ENCODE measurements around the gene WDR35.
A peak's percentile ranks its signal among the peaks of the same experiment; 100 is the strongest.
"Not testable (repeated sequence)": the region's sequence is repeated elsewhere in the genome, so short reads cannot be mapped to it uniquely, and the experiment has no call there.

The WDR35 gene

DNA sequence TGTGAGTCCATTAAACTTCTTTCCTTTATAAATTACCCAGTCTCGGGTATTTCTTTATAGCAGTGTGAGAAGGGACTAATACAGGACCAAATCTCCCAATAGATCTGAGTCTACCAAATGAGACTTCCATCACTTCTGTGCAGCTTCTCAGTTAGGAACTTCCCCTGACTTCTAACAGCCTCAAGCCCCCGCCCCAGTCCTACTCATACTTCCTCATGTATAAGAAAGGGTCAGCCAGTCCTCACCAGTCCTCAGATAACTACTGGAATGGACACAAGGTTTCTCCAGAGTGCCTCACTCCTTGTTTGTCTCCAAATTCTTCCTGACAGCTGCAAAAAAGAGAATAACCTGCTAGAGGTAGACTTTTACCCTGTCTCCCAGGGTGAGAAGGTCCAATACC, 107.6 kb downstream of the WDR35 start:
- in situ Hi-C loops (cut with HindIII; ENCODE audit: low pct_ligation_motif_present, low pct_unique_long_range_greater_than_20kb, low sequenced_read_pairs) = no loop called here
- no peak for DNase-seq

DNA sequence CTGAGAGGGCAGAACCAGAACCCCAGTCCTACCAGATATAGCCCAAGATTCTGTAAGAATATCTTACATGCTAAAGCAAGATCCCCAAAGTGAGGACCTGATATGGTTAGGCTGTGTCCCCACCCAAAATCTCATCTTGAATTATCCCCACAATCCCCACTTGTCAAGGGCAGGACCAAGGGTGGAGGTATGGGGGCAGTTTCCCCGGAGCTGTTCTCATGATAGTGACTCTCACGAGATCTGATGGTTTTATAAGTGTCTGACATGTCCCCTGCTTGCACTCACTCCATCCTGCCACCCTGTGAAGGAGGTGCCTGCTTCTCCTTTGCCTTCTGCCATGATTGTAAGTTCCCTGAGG, 108.0 kb downstream of the WDR35 start:
- DNase-seq = no peak
- in situ Hi-C loops (cut with HindIII; ENCODE audit: low pct_ligation_motif_present, low pct_unique_long_range_greater_than_20kb, low sequenced_read_pairs) = no loop called here

- no peak for DNase-seq
- in situ Hi-C loops (cut with HindIII; ENCODE audit: low pct_ligation_motif_present, low pct_unique_long_range_greater_than_20kb, low sequenced_read_pairs) = no loop called here
Measured at GRCh38 chr2:19881221-19881907, 108.5 kb downstream of the WDR35 start.

DNA sequence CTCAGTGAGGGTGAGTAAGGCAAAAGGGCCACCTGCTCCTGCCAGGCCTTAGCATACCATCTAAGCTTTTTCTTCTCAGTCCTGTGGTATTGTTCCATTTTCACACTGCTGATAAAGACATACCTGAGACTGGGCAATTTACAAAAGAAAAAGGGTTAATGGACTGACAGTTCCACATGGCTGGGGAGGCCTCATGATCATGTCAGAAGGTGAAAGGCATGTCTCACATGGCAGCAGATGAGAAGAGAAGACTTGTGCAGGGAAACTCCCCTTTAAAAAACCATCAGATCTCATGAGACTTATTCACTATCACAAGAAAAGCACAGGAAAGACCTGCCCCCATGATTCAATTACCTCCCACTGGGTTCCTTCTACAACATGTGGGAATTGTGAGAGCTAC, 109.7 kb downstream of the WDR35 start:
- DNase-seq; in situ Hi-C loops (cut with HindIII; ENCODE audit: low pct_ligation_motif_present, low pct_unique_long_range_greater_than_20kb, low sequenced_read_pairs): not testable (repeated sequence)

- no peak for DNase-seq
- in situ Hi-C loops (cut with HindIII; ENCODE audit: low pct_ligation_motif_present, low pct_unique_long_range_greater_than_20kb, low sequenced_read_pairs) = no loop called here
Measured at GRCh38 chr2:19879120-19879519, 110.8 kb downstream of the WDR35 start.

- in situ Hi-C loops (cut with HindIII; ENCODE audit: low pct_ligation_motif_present, low pct_unique_long_range_greater_than_20kb, low sequenced_read_pairs) = no loop called here
- DNase-seq = no peak
Measured at GRCh38 chr2:19878268-19879046, 111.4 kb downstream of the WDR35 start.

- DNase-seq = no peak
- in situ Hi-C loops (cut with HindIII; ENCODE audit: low pct_ligation_motif_present, low pct_unique_long_range_greater_than_20kb, low sequenced_read_pairs) = no loop called here
Measured at GRCh38 chr2:19876751-19877150, 113.2 kb downstream of the WDR35 start.

DNA sequence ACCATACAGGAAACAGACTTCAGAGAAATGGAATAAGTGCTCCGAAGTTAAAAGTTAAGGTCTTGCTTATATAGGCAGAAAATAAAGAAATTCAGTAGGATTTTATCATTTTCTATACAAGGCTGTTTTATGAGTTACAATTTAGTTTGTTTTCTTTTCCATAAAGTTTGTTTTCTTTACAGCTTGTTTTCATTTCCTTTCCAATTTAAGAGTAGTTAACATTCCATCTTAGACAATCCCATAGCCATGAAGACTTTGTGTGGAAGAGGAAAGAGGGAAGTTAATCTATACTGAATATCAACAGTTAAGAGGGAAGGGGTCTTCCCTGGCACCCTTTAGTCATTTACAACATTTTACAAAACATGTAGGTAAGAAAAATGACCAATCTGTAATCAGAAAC, 114.6 kb downstream of the WDR35 start:
- in situ Hi-C loops (cut with HindIII; ENCODE audit: low pct_ligation_motif_present, low pct_unique_long_range_greater_than_20kb, low sequenced_read_pairs) = no loop called here
- no peak for DNase-seq

DNA sequence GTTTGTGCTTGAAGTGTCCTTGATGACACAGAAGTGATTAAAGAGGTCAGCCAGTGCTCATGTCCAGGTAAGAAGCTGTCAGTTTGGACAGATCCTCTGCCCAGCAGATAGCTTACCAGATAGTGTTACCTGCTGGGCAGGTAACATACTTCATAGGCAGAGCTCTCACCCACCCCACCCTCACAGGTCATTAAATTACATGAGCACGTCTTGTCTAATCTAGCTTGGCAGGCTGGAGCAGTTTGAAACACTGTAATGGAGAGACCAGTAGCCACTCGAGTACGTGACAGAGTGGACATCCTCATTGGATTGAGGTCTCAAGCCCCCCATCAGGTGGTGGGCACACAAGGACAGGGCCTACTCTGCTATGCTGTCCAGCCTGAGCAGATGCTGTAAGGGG, 115.2 kb downstream of the WDR35 start:
- in situ Hi-C loops (cut with HindIII; ENCODE audit: low pct_ligation_motif_present, low pct_unique_long_range_greater_than_20kb, low sequenced_read_pairs) = loop anchor here (25.0 kb wide), 1 partner anchor 512 kb away; the partner anchor contains the start of gene OSR1
- no peak for DNase-seq

- DNase-seq = no peak
- in situ Hi-C loops (cut with HindIII; ENCODE audit: low pct_ligation_motif_present, low pct_unique_long_range_greater_than_20kb, low sequenced_read_pairs) = loop anchor here (25.0 kb wide), 1 partner anchor 511 kb away; the partner anchor contains the start of gene OSR1
Measured at GRCh38 chr2:19873014-19873413, 116.9 kb downstream of the WDR35 start.

DNA sequence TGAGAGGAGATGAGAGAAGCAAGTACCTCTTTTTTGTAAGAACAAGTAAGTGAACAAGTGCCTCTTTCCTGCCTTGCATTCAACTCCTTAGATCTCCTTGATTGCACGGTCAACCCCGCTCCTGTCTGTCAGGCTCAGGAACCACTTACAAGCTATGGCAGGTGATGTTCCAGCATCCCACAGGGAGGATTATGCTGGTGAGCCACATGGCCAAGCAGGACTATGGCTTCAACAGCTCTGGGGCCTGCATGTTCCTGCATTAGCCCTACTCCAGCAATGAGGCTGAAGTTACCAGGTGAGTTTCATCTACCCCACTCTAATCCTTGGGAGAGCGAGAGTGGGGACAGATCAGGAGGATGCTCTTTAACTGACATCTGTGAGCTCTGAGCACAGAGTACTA, 117.6 kb downstream of the WDR35 start:
- no peak for DNase-seq
- in situ Hi-C loops (cut with HindIII; ENCODE audit: low pct_ligation_motif_present, low pct_unique_long_range_greater_than_20kb, low sequenced_read_pairs) = loop anchor here (25.0 kb wide), 1 partner anchor 510 kb away; the partner anchor contains the start of gene OSR1

- in situ Hi-C loops (cut with HindIII; ENCODE audit: low pct_ligation_motif_present, low pct_unique_long_range_greater_than_20kb, low sequenced_read_pairs) = loop anchor here (25.0 kb wide), 1 partner anchor 510 kb away; the partner anchor contains the start of gene OSR1
- DNase-seq = no peak
Measured at GRCh38 chr2:19871836-19872235, 118.1 kb downstream of the WDR35 start.

DNA sequence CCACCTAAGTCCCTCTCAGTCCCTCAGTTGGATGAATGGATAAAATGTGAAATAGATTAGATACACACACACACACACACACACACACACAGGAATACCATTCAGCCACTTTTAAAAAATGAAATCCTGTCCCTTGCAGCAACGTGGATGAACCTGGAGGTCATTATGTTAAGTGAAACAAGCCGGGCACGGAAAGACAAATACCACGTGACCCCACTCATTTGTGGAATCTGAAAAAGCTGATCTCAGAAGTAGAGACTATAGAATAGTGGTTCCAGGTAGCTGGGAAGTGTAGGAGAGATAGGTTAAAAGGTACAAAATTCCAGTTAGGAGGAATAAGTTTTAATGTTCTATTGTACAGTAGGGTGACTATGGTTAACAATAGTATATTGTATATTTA, 119.1 kb downstream of the WDR35 start:
- no peak for DNase-seq
- in situ Hi-C loops (cut with HindIII; ENCODE audit: low pct_ligation_motif_present, low pct_unique_long_range_greater_than_20kb, low sequenced_read_pairs) = loop anchor here (25.0 kb wide), 1 partner anchor 508 kb away; the partner anchor contains the start of gene OSR1

DNA sequence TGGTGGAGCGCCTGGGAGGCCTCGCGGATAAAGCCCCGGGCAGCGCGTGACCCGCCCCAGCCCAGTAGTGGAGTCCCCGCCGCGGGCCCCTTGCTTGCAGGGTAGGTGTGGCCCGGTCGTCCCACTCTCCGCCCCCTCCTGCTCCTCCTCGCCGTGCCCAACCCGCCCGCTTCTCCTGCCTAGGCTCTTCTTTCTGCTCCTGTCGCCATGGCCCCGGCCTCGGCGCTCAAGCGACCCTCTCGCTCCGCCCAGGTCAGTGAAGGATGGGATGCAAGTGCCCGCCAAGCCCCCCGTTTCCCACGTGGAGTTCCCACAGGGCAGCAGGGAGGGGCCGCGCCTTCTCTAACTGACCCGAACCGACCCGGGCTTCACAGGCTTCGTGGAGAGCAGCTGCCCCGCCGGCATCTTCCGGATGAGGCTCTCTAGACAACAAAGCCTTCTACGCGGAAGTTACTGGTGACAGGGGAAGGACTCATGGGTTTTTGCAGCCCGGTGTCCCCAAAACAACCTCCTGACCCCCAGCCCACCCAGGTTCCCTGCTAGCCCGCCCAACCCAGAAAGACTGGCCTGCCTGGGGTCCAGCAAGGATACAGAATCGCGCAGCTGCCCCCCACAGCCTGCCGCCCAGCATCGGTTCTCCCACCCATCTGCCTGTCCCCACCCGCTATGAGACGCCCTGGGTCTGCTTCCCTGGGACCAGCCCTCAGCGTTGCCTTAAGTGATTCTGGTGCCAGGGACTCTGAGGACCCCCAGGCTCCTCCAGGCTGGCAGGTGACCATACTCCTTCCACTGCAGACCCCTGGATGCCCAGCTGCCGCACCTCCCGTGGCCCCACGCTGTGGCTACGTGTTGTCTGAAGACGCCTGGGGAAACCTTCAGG, 121.0 kb downstream of the WDR35 start:
- no peak for DNase-seq
- in situ Hi-C loops (cut with HindIII; ENCODE audit: low pct_ligation_motif_present, low pct_unique_long_range_greater_than_20kb, low sequenced_read_pairs) = loop anchor here (25.0 kb wide), 1 partner anchor 507 kb away; the partner anchor contains the start of gene OSR1

DNA sequence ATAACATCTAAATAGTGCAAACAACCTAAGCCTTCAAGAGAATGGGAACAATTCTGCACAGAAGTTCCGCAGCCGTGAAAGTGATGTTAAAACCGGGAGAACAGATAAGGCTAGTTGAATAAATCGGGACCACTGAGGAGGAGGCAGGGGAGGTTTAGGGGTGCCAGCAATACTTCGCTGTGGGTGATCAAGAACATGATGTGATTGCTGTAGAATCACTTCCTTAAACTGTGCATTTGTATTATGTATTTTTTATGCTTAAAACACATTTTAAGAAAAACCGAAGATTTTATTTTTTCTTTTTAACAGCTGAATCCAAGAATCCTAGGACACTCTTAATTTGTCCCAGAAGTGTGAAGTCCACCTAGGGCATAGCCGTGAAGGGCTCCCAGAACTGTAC, 121.7 kb downstream of the WDR35 start:
- in situ Hi-C loops (cut with HindIII; ENCODE audit: low pct_ligation_motif_present, low pct_unique_long_range_greater_than_20kb, low sequenced_read_pairs) = loop anchor here (25.0 kb wide), 1 partner anchor 506 kb away; the partner anchor contains the start of gene OSR1
- no peak for DNase-seq

DNA sequence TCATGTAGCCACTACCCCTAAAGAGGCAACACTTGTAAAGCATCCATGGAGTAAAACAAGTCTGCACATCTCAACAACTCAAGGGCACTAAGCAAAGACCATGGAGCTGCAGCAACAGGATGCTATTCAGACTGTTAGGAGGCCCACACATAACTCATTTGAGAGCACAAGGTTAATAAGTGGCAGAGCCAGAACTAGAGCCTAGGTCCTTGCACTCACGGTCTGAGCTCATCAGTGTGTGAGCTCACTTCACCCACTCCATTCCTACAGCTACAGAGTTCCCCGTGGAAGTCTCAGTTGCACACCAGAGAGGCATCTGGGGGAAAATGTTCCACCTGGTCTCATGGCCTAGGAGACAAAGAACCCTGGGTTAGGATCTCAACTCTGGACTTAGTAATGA, 123.1 kb downstream of the WDR35 start:
- in situ Hi-C loops (cut with HindIII; ENCODE audit: low pct_ligation_motif_present, low pct_unique_long_range_greater_than_20kb, low sequenced_read_pairs) = loop anchor here (25.0 kb wide), 1 partner anchor 504 kb away; the partner anchor contains the start of gene OSR1
- peak; percentile 59 for DNase-seq

- peak; percentile 9 for DNase-seq
- in situ Hi-C loops (cut with HindIII; ENCODE audit: low pct_ligation_motif_present, low pct_unique_long_range_greater_than_20kb, low sequenced_read_pairs) = loop anchor here (25.0 kb wide), 1 partner anchor 503 kb away; the partner anchor contains the start of gene OSR1
Measured at GRCh38 chr2:19865151-19865550, 124.8 kb downstream of the WDR35 start.

GRCh38 chr2:19864381-19864780, 125.5 kb downstream of the WDR35 start:
- in situ Hi-C loops (cut with HindIII; ENCODE audit: low pct_ligation_motif_present, low pct_unique_long_range_greater_than_20kb, low sequenced_read_pairs) = loop anchor here (25.0 kb wide), 1 partner anchor 502 kb away; the partner anchor contains the start of gene OSR1

More at GRCh38 chr2:19864381-19864780, 125.5 kb downstream of the WDR35 start:
- DNase-seq = no peak
